Cerebellar nuclear complex (tissue), 1 donor: Measurements from ENCODE around the gene FAM170B.
A peak's percentile ranks its signal among the peaks of the same experiment; 100 is the strongest.

ENCODE experiments used
- DNase-seq, 2 experiments: peaks; one replicate each; lab custom pipeline; 2025; lab: John Stamatoyannopoulos, UW

FAM170B gene

DNA sequence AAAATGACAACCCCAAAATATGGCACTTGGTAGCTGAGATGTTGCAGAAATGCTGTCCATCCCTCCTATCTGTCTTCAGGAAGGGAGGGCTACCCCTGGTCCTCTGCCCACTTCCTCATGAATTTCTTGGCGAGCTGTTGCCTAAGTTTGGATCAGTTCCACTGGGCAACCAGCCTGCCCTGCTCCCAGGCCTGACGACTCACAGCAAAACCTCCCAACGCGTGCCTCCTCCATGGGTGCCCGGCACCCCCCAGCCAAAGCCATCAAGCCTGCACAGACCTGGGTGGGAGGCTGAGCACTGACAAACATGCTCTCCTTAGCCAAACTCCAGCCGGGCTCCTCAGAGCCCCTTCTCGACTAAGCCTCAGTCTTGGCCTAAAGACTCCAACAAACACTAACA lies 27.4 kb downstream of the FAM170B start:
- peak in 1 of 2 experiments; percentile 14 for DNase-seq

DNA sequence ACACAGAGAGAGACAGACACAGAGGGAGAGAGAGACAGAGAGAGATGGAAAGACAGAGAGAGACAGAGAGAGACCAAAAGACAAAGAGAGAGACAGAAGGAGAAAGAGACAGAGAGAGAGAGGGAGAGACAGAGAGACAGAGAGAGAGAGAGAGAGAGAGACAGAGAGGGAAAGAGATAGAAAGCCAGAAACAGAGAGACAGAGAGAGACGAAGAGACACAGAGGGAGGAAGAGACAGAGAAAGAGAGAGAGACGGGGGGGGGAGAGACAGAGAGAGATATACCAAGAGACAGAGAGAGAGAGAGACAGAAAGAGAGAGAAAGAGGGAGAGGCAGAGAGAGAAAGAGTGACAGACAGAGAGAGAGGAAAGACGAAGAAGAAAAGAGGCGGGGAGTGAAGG lies 28.7 kb downstream of the FAM170B start:
- no peak for DNase-seq

DNA sequence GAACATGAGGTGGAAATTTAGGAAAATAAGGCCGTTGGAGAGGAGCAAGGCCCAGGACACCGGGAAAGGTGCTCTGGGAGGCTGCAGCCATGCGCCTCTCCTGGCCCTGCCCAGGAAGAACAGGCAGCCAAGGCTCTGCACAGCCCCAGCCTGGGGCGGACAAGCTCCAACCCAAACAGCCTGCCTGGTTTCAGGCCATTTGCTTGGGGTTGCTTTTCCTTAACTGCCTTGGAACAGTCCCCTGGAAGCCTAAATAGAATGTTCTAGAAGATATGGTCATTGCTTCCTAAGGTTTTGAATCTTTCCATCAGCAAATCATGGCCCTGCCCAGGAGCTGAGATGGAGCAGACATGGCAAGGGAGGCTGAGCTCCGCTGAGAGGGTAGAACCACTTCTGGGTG lies 29.5 kb downstream of the FAM170B start:
- peak in 1 of 2 experiments; percentile 0 for DNase-seq

DNA sequence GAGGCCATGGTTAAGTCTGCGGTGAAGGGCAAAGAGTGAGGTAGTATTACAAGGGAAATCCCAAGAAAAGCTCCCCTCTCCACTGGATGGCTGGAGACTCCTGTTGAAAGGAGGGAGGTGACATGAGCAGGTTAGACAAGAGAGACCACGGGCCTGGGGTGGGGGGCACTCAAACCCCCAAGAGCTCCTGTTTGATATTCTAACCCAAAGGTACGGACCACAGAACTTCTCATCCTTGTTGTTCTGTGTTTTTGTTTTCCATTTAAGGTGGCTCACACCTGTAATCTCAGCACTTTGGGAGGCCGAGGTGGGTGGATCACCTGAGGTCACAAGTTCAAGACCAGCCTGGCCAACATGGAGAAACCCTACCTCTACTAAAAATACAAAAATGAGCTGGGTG lies 30.1 kb downstream of the FAM170B start:
- no peak for DNase-seq

DNA sequence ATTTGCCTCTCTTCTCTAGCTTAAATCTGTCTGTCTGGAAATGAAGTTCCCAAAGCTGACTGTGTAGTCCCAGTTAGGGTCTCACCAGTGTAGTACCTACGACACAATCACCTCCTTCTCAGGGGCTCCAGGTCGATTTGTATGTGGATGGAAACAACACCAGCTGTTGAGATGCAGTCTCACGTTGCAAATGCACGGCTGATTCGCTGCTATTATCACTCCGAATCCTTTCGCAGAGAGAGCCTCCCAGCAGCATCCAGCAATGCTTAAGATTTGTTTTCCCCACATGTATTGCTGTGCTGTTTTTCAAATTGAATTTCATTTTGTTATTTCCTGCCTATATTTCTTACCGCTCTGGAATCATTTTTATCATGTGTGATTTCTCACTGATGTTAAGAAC lies 34.8 kb downstream of the FAM170B start:
- DNase-seq, result no peak

DNA sequence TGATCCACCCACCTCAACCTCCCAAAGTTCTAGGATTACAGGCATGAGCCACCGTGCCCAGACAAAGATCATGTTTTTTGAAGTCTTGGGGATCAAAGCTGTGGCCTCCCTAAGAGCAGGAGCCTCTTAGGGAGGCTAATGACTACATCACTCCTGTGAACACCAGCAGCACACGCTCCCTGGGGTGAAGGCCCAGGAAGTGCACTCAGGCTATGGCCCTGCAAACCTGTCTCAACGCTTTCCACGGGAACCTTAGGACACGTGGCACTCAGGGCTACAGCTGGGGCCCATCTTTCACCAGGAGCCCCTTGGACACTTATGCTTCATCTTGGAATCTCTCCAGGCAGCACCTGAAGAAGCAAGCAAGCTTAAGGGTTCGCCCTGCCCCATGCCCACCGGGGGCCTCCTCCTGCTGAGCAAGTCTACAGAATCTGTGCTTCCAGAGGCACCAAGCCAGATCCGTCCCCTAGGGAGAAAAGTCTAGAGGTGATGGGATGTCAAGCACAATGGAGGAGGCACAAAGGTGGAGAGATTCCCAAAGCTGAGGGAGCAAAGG lies 36.9 kb downstream of the FAM170B start:
- DNase-seq, result no peak

DNA sequence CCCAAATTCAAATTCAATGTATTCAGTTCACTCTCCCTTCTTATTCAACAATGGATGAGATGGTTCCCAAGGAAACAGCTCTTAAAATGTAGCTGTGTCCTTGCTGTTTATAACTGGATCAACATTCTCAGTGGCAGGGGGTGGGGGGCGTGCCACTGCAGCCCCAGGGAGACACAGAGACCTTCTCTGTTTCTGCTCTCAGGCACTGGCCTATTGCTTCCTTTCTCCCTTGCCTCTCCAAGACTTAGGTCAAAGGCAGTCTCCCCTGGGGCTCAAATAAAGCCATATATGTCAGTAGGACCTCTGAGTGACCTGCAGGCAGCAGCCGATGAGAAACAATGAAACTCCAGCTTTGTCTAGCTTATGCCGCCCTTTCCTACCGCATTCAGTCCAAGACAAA lies 39.2 kb downstream of the FAM170B start:
- DNase-seq, result no peak

DNA sequence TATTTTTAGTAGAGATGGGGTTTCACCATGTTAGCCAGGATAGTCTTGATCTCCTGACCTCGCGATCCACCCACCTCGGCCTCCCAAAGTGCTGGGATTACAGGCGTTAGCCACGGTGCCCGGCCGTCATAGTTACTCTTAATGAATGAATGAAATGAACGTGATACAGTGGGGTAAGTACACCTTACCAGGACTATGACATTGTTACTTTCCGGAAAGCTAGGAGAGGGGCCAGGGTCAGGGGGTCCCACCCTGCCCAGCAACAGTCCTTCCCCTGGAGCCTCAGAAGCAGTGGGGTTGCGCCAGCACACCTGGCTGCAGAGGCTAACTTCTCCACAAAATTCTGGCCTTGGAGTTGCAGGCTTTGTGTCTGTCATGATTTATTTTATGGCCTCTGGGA lies 39.9 kb downstream of the FAM170B start:
- DNase-seq, result no peak

DNA sequence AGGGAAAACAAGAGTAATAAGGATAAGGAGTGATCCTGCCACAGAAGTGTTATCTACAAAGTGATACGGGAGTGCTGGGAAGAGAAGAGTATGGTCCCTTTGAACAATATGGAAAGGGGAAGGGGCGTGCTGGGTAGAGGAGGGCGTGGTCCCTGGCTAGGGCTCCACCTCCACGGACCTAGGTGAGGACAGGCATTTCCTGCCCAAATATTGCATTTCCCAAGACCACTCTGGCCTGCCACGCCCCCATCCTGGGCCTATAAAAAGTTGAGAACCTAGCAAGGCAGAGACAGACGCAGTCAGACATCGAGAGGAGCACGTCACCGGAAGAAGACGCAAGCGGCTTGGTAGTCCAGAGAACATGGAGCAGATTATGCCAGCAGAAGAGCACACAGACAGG lies 41.3 kb downstream of the FAM170B start:
- no peak for DNase-seq

DNA sequence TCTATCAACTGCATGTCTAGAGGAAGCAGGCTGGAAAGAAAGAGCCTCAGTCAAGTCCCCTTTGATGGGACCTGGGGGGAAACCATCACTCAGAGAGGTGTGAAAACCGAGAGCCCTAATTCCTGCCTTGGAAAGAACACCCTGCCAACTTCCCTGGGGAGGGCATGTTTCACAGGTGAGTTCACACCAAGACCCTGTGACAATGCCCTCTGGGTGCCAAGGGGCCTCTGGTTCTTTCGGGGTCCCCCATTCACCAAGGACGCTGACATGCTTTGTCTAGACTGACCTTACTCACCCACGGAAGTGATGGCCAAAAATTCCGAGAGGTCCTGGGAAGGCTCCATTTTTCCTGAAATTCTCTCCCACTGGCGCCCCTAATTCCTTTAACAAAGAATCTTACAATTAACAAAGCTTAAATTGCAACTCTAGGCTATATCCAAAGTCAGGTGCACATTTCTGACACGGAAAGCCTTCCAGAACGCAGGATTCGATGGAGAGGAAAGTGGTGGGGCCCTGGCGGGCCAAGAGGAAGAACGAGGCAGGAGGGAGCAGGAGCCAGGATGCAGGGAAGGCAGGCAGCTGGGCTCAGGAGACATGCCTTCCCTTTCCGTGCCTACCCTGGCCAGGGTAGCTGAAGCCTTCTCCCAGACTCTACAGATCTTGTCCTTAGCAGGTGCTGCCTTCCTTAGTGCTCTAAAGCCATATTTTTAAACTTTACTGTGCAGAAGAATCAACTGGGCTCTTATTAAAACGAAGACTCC lies 42.2 kb downstream of the FAM170B start:
- DNase-seq, result no peak

DNA sequence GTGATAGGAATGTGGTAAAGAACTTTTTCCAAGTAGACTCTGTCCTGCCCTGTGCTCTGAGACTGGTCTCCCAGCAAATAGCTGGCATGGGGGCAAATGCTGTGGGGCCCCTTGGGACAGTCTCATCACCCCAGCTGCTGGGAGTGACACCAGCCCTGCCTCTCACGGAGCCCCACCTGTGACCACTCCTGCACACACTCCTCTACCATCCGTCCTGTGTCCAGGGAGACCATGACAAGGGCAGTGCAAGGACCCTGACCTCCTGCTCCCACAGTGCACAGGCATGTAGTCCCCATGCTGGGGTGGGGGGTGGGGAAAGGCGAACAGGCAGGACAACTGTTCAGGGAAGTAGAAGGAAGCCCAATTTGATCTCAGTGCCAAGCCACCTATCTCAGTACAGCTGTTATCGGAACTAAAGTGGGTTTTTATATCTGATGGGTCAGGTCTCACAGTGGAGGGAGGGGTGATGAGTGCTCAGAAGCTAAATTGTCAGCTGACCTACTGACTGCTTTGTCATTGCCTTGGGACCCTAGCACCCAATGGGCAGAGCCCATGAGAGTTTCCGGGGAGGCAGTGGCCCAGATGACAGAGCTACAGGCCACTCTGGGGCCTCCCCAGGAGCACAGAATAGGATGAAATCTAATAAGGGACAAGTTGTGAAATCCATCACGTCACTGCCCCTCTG lies 43.0 kb downstream of the FAM170B start:
- no peak for DNase-seq

DNA sequence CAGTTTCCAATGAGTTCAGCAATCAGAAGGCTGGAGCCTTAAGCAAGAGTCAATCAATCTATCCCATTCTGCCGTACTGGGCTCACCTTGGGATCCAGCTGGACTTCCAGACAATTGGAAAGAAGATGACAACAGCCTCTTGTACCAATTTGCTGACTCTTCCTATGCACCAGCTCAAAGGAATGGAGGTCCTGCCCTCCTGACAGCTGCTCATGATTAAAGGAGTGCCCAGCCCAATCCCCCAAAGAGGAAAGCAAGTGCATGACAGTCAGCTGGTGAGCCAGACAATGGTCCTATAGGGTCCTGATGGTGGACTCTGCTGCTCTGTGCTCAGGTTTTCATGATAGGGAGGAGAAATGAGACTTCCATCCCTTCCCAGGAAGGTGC lies 43.6 kb downstream of the FAM170B start:
- no peak for DNase-seq

DNA sequence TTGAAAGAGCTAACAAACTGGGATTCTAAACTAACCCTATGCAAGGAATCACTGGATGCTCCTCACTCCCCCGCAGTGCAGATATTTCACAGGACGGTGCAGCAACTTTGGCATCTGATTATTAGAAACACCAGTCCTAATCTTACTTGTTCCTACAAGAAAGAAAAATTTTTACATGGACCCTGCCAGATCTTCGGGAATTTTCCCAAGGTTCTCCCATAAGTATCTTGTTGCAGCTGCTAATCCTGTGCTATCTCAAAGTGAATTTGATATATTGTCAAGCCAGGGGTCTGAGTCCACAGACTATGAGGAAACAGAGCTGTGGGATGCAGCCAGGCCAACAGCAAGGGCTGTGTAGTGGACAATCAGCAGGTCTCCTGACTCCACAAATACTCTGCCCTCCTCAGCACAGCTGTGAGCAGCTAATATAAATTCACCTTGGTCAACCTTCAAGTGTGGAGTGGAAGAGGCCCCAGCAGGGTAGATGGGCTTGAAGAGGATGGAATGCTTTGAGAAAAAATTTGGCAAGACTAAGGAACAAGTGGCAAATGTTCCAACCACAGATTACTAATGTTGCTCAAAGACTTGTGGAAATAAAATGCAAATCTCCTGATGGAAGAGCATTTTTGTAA lies 44.1 kb downstream of the FAM170B start:
- DNase-seq, result no peak

DNA sequence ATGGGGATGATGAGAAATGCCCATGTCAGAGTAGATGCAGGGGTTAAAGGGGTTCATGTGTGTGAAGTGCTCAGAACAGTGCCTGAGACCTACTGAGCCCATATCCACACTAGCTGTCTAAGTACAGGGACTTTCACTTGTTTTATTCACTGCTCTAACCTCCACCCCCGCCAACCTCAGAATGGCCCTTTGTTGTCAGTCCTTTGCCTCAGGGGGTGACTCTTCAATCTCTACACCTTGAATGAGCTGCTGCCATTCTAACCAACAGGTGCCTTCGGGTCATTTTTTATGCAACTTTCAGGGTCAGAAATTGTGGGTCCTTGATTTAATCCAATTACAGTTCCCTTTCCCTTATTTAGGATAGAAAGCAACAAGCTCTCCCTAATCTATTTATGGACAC lies 44.7 kb downstream of the FAM170B start:
- DNase-seq, result no peak

DNA sequence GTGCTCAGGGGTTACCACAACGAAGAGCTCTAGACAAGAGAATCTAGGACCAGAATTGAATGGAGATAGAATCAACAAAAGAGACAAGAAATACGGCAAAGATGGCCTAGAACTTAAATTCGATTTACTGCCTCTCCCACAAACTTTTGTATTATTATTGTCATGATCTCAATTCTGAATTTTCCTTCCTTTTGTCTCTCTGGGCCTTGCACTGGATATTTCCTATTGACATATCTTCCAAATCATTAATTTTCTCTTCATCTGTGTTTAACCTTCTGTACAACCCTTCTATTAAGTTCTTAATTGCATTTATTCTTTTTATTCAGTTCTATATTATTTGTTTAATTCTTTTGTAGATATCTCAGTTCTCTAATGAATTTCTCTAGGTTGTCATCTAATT lies 46.9 kb downstream of the FAM170B start:
- no peak for DNase-seq

DNA sequence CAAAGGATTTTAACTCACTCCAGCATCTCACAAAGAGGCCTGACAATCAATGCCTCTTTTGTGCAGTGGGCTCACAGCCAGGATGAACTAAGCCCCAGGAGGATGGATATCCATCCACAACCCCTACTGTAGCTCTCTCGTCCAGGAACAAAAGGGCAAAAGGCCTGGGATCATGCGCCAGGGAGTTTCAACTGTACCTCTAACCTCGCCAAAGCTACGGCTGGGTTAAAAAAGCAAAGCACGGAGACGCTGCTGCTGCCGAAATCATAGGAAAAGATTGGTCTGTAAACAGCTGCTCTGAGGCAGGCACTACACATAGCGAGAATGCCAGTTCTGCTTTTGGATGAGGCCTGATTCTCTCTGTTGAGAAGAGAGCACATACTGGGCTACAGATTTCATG lies 50.6 kb downstream of the FAM170B start:
- no peak for DNase-seq

DNA sequence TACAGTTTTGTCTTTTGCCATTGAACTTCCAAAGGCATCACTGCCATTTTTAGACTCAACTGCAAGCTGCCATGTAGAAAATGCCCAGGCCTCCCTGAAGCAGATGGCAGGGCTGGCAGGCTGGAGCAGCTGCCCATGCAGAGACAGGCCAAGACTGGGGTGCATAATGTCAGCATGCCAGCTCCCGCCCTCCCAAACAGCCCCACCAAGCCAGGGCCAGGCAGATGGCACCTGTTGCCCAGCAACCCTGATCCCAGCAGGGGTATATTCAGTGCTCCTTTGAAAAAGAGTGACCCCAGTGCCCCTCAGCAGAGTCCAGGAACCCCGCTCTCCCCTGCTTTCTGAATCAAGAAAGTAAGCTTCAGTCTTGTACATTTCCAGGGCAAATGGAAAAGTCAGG lies 51.1 kb downstream of the FAM170B start:
- peak; percentile 79 to 96 for DNase-seq

DNA sequence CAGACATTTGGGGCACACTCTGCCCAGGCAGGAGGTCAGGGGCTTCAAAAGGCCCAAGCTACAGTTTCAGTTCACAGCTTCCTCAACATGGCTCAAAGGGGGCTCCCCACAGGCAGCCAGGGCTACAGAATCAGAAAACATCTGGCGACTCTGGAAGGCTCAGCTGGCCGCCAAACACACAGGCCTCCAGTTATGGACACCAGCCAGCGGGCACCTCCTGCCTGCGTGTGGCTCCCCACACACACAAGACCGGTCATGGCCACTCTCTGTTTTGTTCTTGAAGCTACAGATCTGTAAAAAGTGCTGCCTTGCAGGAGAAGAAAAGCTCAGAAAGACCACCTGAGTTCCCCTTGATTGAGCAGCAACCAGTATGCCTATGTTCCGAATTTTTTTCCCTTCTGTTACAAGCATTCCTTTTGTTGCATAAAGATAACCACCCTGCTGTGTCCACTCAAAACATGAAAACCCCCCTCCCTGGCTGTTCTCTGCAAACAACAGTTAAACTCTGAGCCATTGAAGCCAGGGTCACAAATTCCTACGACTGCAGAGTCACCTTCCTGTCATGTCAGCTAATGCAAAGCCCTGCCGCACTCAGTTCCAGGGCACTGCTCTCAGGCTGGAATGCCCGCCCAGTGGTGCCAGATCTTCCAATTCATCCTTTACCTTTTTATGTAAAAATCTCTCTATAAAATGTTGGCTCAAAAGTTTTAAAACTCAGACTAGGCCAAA lies 52.1 kb downstream of the FAM170B start:
- no peak for DNase-seq
